VCaP (cell line): Measurements from ENCODE around the gene PAM.
"Not testable (repeated sequence)": the region's sequence is repeated elsewhere in the genome, so short reads cannot be mapped to it uniquely, and the experiment has no call there.

Experiments used
- H3K27ac ChIP-seq: fragments of 450-650 bp; 2 replicates; pipeline ENCODE4 v1.5.1; 2017
- TF ChIP-seq, protein P1 (sequence below): fragments of 450-650 bp; conservative IDR thresholded peaks from 2 replicates; pipeline ENCODE4 v1.5.1; 2017; ENCODE audit warnings: mild to moderate bottlenecking, moderate library complexity

PAM gene

GRCh38 chr5:103033696-103034095 lies 278.6 kb downstream of the PAM start:
- H3K27ac ChIP-seq = no peak overlapping the region
- TF ChIP-seq, protein P1, sequence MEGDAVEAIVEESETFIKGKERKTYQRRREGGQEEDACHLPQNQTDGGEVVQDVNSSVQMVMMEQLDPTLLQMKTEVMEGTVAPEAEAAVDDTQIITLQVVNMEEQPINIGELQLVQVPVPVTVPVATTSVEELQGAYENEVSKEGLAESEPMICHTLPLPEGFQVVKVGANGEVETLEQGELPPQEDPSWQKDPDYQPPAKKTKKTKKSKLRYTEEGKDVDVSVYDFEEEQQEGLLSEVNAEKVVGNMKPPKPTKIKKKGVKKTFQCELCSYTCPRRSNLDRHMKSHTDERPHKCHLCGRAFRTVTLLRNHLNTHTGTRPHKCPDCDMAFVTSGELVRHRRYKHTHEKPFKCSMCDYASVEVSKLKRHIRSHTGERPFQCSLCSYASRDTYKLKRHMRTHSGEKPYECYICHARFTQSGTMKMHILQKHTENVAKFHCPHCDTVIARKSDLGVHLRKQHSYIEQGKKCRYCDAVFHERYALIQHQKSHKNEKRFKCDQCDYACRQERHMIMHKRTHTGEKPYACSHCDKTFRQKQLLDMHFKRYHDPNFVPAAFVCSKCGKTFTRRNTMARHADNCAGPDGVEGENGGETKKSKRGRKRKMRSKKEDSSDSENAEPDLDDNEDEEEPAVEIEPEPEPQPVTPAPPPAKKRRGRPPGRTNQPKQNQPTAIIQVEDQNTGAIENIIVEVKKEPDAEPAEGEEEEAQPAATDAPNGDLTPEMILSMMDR = no peak

DNA sequence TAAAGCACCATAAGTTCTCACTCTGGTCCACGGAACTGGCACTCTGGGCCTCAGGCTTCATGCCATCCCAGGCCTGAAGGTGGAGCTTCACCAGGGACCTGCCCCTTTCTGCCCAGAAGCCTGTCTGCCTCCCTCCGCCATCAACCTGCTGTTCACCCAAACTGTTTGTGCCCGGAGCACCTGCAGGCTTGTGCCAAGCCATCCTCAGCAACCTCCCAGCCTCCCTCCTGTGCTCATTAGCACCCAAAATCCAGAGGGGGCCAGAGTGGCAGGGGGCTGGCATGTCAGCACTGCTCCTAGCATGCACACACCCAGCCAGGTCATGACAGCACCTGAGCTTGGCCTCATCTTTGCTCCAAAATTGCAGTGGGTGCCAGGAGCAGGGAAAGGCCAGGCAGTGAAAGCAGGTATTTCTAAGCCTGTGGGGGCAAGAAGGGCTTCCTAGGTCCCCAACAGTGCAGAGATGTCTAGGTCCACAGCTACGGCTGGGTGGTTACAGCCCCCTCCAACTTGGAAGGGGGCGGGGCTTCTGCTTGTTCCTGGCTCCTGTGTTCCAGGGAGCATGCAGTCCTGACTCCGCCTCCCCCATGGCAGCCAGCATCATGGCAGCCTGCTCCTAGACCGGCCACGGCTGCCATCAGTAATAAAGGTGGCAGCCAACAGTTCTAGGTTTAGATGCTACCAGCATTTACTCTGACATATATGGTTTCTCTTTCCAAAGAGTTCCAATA lies 279.7 kb downstream of the PAM start:
- TF ChIP-seq, protein P1 = no peak
- no peak overlapping the region for H3K27ac ChIP-seq

GRCh38 chr5:103035701-103036100 lies 280.6 kb downstream of the PAM start:
- TF ChIP-seq, protein P1 = no peak

DNA sequence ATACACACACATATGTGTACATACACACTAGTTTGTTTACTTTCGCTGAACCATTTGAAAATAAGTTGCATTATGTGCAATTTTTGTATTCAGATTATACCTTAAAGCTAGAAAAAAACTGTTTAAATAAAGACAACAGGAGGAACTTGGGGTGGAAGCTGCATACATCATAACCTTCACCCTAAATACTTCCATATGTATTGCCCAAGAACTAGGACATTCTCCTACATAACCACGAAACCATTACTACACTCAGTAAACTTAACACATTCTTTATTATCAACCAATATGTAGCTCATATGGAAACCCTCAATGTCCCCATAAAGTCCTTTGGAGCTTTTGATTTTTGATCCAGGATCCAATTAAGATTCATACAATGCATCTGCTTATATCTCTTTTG lies 281.5 kb downstream of the PAM start:
- no peak overlapping the region for H3K27ac ChIP-seq
- TF ChIP-seq, protein P1 = no peak

More at GRCh38 chr5:103035701-103036100, 280.6 kb downstream of the PAM start:
- no peak overlapping the region for H3K27ac ChIP-seq

- TF ChIP-seq, protein P1 = no peak
- H3K27ac ChIP-seq = no peak overlapping the region
These were observed 282.8 kb downstream of the PAM start for GRCh38 chr5:103037673-103038455.

- no peak overlapping the region for H3K27ac ChIP-seq
- TF ChIP-seq, protein P1 = peak; percentile 87
These were observed 286.1 kb downstream of the PAM start for GRCh38 chr5:103041071-103041676.

DNA sequence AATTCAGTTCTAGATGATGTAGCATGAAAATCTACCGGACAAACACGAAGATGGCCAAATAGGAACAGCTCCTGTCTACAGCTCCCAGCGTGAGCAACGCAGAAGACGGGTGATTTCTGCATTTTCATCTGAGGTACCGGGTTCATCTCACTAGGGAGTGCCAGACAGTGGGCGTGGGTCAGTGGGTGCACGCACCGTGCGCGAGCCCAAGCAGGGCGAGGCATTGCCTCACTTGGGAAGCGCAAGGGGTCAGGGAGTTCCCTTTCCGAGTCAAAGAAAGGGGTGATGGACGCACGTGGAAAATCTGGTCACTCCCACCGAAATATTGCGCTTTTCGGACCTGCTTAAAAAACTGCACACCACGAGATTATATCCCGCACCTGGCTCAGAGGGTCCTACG lies 291.6 kb downstream of the PAM start:
- H3K27ac ChIP-seq = not testable (repeated sequence)
